SU-DHL-6 (cell line): ENCODE measurements around the gene C1orf198.

Experiments used
- EZH2phosphoT487 ChIP-seq: fragments of 200-600 bp; sonication (generic), shearing (Covaris generic); conservative IDR thresholded peaks from 2 replicates; pipeline ENCODE4 v1.6.1; 2018; ENCODE audit warnings: mild to moderate bottlenecking, antibody characterized with exemption, low read length, moderate library complexity, mixed read lengths
- TF ChIP-seq, protein P1 (sequence below): fragments of 200-600 bp; sonication (generic); IDR thresholded peaks from one replicate; pipeline ENCODE4 v1.5.1; 2017; ENCODE audit warnings: antibody characterized with exemption, mild to moderate bottlenecking, low read length, moderate library complexity; ENCODE audit not compliant: insufficient read depth, poor library complexity, severe bottlenecking

DNA sequence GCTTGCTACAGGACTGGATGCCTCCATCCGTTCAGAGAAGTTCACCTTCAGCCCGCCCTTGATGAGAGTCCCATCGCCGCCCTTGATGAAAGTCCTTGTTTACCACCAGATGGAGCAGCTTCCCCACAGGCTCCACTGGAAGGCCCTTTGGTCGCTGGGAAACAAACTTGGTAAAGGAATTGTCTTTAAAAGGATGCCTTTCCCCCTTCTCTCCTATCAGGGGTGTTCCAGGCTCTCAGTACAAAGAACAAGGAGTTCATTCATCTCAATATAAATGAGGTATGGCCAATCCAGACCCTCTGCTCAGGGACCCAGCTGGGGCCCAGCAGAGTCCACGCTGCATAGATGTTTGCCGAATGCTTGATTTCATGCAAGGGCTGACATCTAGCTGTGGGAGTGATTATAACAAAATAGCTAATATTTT, 70.4 kb downstream of the C1orf198 start:
- TF ChIP-seq, protein P1, sequence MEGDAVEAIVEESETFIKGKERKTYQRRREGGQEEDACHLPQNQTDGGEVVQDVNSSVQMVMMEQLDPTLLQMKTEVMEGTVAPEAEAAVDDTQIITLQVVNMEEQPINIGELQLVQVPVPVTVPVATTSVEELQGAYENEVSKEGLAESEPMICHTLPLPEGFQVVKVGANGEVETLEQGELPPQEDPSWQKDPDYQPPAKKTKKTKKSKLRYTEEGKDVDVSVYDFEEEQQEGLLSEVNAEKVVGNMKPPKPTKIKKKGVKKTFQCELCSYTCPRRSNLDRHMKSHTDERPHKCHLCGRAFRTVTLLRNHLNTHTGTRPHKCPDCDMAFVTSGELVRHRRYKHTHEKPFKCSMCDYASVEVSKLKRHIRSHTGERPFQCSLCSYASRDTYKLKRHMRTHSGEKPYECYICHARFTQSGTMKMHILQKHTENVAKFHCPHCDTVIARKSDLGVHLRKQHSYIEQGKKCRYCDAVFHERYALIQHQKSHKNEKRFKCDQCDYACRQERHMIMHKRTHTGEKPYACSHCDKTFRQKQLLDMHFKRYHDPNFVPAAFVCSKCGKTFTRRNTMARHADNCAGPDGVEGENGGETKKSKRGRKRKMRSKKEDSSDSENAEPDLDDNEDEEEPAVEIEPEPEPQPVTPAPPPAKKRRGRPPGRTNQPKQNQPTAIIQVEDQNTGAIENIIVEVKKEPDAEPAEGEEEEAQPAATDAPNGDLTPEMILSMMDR, result no peak
- no peak for TF ChIP-seq EZH2phosphoT487
